Measurements from ENCODE around the gene TRIM25. TPM values are rescaled to one million over a fixed set of nuclear protein-coding genes. Genes with fewer than 3 reads are reported as not detected.

TRIM25 gene
- total RNA-seq, 4 donors from 2014 or later = 36.2 to 73.6 (median 41.2) TPM

DNA sequence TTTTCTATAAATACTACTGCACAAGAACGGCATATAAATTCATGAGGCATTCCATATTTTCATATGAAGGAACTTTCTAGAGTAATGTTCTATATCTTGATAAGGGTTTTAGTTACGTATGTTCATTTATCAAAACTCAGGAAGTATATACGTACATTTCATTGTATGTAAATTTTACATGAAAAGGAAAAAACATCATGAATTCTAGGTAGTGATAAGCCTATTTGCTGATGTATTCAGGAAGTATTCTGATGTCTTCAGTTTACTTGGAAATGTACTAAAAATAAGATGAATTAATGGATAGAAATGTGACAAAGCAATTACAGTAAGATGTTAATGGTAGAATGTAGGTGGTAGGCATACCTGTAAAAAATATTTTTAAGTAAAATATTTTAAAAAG, 75.2 kb downstream of the TRIM25 start:
- TF ChIP-seq, protein P1, sequence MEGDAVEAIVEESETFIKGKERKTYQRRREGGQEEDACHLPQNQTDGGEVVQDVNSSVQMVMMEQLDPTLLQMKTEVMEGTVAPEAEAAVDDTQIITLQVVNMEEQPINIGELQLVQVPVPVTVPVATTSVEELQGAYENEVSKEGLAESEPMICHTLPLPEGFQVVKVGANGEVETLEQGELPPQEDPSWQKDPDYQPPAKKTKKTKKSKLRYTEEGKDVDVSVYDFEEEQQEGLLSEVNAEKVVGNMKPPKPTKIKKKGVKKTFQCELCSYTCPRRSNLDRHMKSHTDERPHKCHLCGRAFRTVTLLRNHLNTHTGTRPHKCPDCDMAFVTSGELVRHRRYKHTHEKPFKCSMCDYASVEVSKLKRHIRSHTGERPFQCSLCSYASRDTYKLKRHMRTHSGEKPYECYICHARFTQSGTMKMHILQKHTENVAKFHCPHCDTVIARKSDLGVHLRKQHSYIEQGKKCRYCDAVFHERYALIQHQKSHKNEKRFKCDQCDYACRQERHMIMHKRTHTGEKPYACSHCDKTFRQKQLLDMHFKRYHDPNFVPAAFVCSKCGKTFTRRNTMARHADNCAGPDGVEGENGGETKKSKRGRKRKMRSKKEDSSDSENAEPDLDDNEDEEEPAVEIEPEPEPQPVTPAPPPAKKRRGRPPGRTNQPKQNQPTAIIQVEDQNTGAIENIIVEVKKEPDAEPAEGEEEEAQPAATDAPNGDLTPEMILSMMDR (IDR thresholded peaks at IDR 0.05; ENCODE audit: low read depth) = no peak

Small RNA genes within 50 kb of the gene (small RNA-seq; reads per million reads assigned to genes)
- gene AC015912.2 = not detected
- gene RNU6-1158P = not detected

Other genes starting within 250 kb of the TRIM25 start
- 1 to 10 TPM in 2 of 4 donors, under 1 TPM in 1, not detected in 1; 0.66 to 1.3 (median 1.2) TPM for gene C17orf67, start 80.1 kb downstream of the TRIM25 start, total RNA-seq
- gene DGKE, start 79.9 kb downstream of the TRIM25 start, total RNA-seq = 10 to 100 TPM in 3 of 4 donors, 1 to 10 TPM in 1; 5.4 to 18.1 (median 10.5) TPM
- gene COIL, start 47.0 kb upstream of the TRIM25 start, total RNA-seq = 10 to 100 TPM in 2 of 4 donors, 1 to 10 TPM in 2; 8.2 to 15.2 (median 10.0) TPM
- 100 to 1,000 TPM in 1 of 4 donors, 10 to 100 TPM in 3; 22.2 to 156 (median 59.2) TPM for gene SCPEP1, start 64.1 kb upstream of the TRIM25 start, total RNA-seq
- 10 to 100 TPM; 31.0 to 36.9 (median 36.3) TPM for gene AKAP1, start 171.2 kb upstream of the TRIM25 start, total RNA-seq